Mesendoderm (in vitro differentiated cells): ENCODE data around the gene SCG3.

ENCODE experiments used
- DNase-seq: peaks from one replicate; pipeline ENCODE4 v3.0.0; 2013
- H2AK5ac ChIP-seq: 2 replicates; pipeline ENCODE4 v1.6.1; 2013; ENCODE audit warnings: low read length, inconsistent platforms
- H2BK120ac ChIP-seq: 2 replicates; pipeline ENCODE4 v1.6.1; 2013; ENCODE audit warnings: low read depth, mild to moderate bottlenecking, low read length, moderate library complexity, mixed read lengths
- H2BK15ac ChIP-seq: replicated peaks from 2 replicates; pipeline ENCODE4 v1.6.1; 2013; ENCODE audit warnings: low read depth, mild to moderate bottlenecking, moderate library complexity
- H2BK5ac ChIP-seq: 2 replicates; pipeline ENCODE4 v1.6.1; 2013; ENCODE audit warnings: low read length, inconsistent platforms
- H3K18ac ChIP-seq: 2 replicates; pipeline ENCODE4 v1.6.1; 2013; ENCODE audit warnings: mild to moderate bottlenecking, low read length, mixed read lengths
- H3K23ac ChIP-seq: one replicate; pipeline ENCODE4 v1.6.1; 2013; ENCODE audit warnings: low read length
- H3K27ac ChIP-seq: 2 replicates; pipeline ENCODE4 v1.5.1; 2013; ENCODE audit warnings: low read depth, mild to moderate bottlenecking, inconsistent platforms, low read length, moderate library complexity
- H3K27me3 ChIP-seq: 2 replicates; pipeline ENCODE4 v1.6.1; 2013; ENCODE audit warnings: low read length, control low read depth, mild to moderate bottlenecking, inconsistent platforms; ENCODE audit not compliant: insufficient read depth, poor library complexity
- H3K36me3 ChIP-seq: 2 replicates; pipeline ENCODE4 v1.6.1; 2013; ENCODE audit warnings: low read length, inconsistent platforms; ENCODE audit not compliant: control insufficient read depth, insufficient read depth
- H3K4ac ChIP-seq: one replicate; pipeline ENCODE4 v1.6.1; 2013; ENCODE audit warnings: low read depth, mild to moderate bottlenecking, low read length, moderate library complexity
- H3K4me1 ChIP-seq: 2 replicates; pipeline ENCODE4 v1.6.1; 2013; ENCODE audit warnings: low read depth, low read length, inconsistent platforms; ENCODE audit not compliant: control insufficient read depth
- H3K4me2 ChIP-seq: 2 replicates; pipeline ENCODE4 v1.6.1; 2013; ENCODE audit warnings: low read length
- H3K4me3 ChIP-seq: 2 replicates; pipeline ENCODE4 v1.5.1; 2013; ENCODE audit warnings: mild to moderate bottlenecking, low read length
- H3K56ac ChIP-seq: one replicate; pipeline ENCODE4 v1.6.1; 2013; ENCODE audit warnings: low read length
- H3K79me1 ChIP-seq: 2 replicates; pipeline ENCODE4 v1.6.1; 2013; ENCODE audit warnings: low read length, inconsistent platforms
- H3K79me2 ChIP-seq: 2 replicates; pipeline ENCODE4 v1.6.1; 2013; ENCODE audit warnings: mild to moderate bottlenecking, low read length; ENCODE audit not compliant: control insufficient read depth, insufficient read depth
- H3K9ac ChIP-seq: 2 replicates; pipeline ENCODE4 v1.6.1; 2013; ENCODE audit warnings: low read length, inconsistent platforms
- H4K5ac ChIP-seq: one replicate; pipeline ENCODE4 v1.6.1; 2013; ENCODE audit warnings: low read length
- H4K8ac ChIP-seq: one replicate; pipeline ENCODE4 v1.6.1; 2013; ENCODE audit warnings: low read depth, mild to moderate bottlenecking, control low read depth, low read length, moderate library complexity
- WGBS: extraction: QIAGEN DNeasy Blood & Tissue Kit; methylation state at CpG from one replicate; pipeline ENCODE4 v1.1.7; 2013; ENCODE audit warnings: low lambda C conversion rate, missing lambda C conversion rate; ENCODE audit not compliant: insufficient coverage; ENCODE audit errors: extremely low coverage; 5-methylcytosine and 5-hydroxymethylcytosine counted together

SCG3 gene

DNA sequence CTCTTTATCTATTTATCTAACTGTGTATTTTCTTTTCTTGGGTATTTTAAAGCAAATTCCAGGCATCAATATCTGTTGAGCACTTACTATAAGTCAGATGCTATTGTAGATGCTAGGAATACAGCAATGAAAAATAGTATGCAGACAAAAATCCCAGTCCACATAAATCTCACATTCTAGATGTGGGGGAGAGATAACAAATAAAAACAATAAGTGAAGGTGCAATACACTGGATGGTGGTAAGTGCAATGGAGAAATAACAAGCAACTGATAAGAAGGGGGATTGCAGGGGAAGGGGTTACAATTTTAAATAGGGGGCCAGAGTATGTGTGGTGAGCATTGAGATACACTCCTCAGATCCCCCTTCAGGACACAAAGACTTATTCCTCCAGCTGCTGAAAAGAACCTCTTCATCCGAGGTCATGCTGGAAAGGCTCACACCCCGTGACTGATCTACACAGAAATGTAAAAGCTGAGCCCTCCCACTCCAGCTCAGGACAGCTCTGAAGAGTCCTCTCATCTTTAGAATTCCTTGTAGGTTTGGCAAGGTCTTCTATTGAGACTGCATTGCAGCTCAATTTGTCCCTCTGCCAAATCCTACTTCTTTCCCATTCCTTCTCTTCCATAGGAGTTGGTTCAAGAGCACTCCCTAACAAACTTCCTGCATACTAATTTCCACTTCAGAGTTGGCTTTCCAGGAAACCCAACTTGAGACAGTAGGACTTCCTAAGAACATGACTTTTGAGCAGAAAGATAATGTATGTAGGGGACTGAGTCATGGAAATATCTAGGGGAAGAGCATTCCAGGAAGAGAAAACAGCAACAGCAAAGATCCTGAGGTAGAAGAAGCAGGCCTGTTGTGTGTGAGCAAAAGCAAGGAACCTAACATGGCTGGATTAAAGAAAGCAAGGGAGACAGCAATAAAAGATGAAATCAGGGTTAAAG lies 8.1 kb upstream of the SCG3 start:
- DNase-seq = no peak

DNA sequence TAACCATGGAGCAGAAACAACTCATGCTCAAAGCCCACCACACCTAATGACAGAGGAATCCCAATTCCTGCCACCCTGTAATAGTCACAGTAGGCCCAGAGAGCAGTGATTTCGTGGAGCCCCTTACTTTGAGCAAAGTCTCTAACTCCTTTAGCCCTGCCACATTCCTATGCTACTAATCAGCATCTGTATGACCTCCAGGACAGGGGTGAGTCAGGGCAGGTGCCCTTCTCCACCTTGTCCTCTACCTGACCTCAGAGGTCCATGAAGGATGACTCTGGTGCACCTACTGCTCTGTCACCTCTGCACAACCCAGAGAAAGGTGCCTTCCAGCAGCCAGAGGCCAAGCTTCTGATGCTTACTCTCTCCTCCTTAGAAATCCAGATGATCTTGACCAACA lies 6.1 kb upstream of the SCG3 start:
- Histone ChIP-seq H3K27me3 (no peaks in the 10 kb centered on the region), H3K27ac (no peak overlapping the region), H4K8ac (no peak overlapping the region), H2AK5ac (no peak overlapping the region), H2BK120ac (no peak overlapping the region), H3K56ac (no peak overlapping the region), H2BK5ac (no peak overlapping the region), H3K9ac (no peak overlapping the region), H3K79me1 (no peaks in the 10 kb centered on the region), H3K23ac (no peak overlapping the region), H3K18ac (no peak overlapping the region), H3K79me2 (no peaks in the 10 kb centered on the region), H3K4ac (no peak overlapping the region), H3K36me3 (no peaks in the 10 kb centered on the region), H2BK15ac (no peak overlapping the region), H4K5ac (no peak overlapping the region), H3K4me3 (no peak overlapping the region), H3K4me1 (no peaks in the 10 kb centered on the region), H3K4me2 (no peak overlapping the region)
- WGBS = no CpG with 5 or more reads among the region's 1 CpG
- DNase-seq = peak; percentile 10

More for the DNA sequence above, 8.1 kb upstream of the SCG3 start:
- H3K4me1 ChIP-seq = no peaks in the 10 kb centered on the region
- no peak overlapping the region for H3K27ac ChIP-seq
- H3K9ac ChIP-seq = no peak overlapping the region
- H3K18ac ChIP-seq = no peak overlapping the region
- H2BK15ac ChIP-seq = no peak overlapping the region
- no peak overlapping the region for H2BK120ac ChIP-seq
- H3K36me3 ChIP-seq = no peaks in the 10 kb centered on the region
- no peak overlapping the region for H4K5ac ChIP-seq
- no CpG with 5 or more reads among the region's 2 CpGs for WGBS
- H3K79me2 ChIP-seq = no peaks in the 10 kb centered on the region
- no peak overlapping the region for H3K56ac ChIP-seq
- H2BK5ac ChIP-seq = no peak overlapping the region
- H3K23ac ChIP-seq = no peak overlapping the region
- no peak overlapping the region for H3K4ac ChIP-seq
- no peak overlapping the region for H3K4me2 ChIP-seq
- H3K79me1 ChIP-seq = no peaks in the 10 kb centered on the region
- H2AK5ac ChIP-seq = no peak overlapping the region
- no peak overlapping the region for H3K4me3 ChIP-seq
- no peak overlapping the region for H4K8ac ChIP-seq
- H3K27me3 ChIP-seq = no peaks in the 10 kb centered on the region

DNA sequence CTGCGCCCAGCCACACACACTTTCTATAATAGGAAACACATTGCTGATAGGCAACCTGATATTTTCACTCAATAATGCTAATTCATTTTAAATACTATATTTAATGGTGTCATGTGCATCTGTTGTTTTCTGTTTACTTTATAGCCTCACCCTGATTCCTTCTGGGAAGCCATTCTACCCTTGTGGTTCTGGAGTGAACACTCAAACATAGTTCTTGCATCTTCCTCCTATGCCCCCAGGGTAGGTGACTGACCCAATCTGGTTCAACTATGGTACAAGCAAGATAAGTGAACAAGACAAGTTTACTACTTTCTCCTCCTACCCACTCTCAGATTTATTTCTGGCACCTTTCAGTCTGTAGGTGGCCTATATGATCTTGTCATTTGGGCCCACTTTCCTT lies 4.3 kb upstream of the SCG3 start:
- no peak overlapping the region for H3K18ac ChIP-seq
- WGBS = no CpG with 5 or more reads among the region's 1 CpG
- no peak overlapping the region for H4K5ac ChIP-seq
- H3K4me1 ChIP-seq = no peaks in the 10 kb centered on the region
- H3K27me3 ChIP-seq = no peaks in the 10 kb centered on the region
- no peak for DNase-seq
- no peak overlapping the region for H3K4me3 ChIP-seq
- H3K9ac ChIP-seq = no peak overlapping the region
- no peaks in the 10 kb centered on the region for H3K79me1 ChIP-seq
- no peaks in the 10 kb centered on the region for H3K79me2 ChIP-seq
- no peak overlapping the region for H3K4ac ChIP-seq
- no peak overlapping the region for H3K23ac ChIP-seq
- H3K27ac ChIP-seq = no peak overlapping the region
- no peak overlapping the region for H2AK5ac ChIP-seq
- no peak overlapping the region for H2BK15ac ChIP-seq
- H2BK120ac ChIP-seq = no peak overlapping the region
- H3K4me2 ChIP-seq = no peak overlapping the region
- H4K8ac ChIP-seq = no peak overlapping the region
- H3K36me3 ChIP-seq = no peaks in the 10 kb centered on the region
- H3K56ac ChIP-seq = no peak overlapping the region
- H2BK5ac ChIP-seq = no peak overlapping the region

DNA sequence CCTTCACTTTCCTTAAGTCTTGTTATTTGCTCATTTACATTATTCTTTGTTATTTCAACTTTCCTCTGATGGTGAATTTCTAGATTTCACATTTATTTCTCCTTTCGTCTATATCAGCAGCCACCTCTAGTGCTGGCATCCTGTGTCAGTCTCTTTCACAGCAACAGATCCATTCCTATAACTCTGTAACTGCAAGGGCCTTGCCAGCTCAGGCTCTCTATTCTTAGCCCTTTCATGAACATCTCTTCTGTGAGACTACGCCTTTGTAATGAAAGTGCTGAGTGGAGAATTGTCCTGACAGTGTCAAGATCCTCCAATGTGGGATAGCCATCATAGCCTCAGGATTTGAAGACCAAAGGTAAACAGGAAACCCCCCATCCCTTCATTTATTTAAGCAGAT lies 3.9 kb upstream of the SCG3 start:
- no peak overlapping the region for H2BK5ac ChIP-seq
- H3K4me3 ChIP-seq = no peak overlapping the region
- no peak overlapping the region for H3K23ac ChIP-seq
- no peak for DNase-seq
- no peak overlapping the region for H3K4ac ChIP-seq
- no peak overlapping the region for H4K5ac ChIP-seq
- no peak overlapping the region for H3K9ac ChIP-seq
- no peak overlapping the region for H3K18ac ChIP-seq
- no peaks in the 10 kb centered on the region for H3K79me1 ChIP-seq
- no peak overlapping the region for H4K8ac ChIP-seq
- no peak overlapping the region for H2BK120ac ChIP-seq
- H3K36me3 ChIP-seq = no peaks in the 10 kb centered on the region
- no peaks in the 10 kb centered on the region for H3K4me1 ChIP-seq
- H3K79me2 ChIP-seq = no peaks in the 10 kb centered on the region
- no peaks in the 10 kb centered on the region for H3K27me3 ChIP-seq
- no CpG with 5 or more reads among the region's 2 CpGs for WGBS
- H2AK5ac ChIP-seq = no peak overlapping the region
- no peak overlapping the region for H3K27ac ChIP-seq
- no peak overlapping the region for H2BK15ac ChIP-seq
- H3K4me2 ChIP-seq = no peak overlapping the region
- no peak overlapping the region for H3K56ac ChIP-seq

DNA sequence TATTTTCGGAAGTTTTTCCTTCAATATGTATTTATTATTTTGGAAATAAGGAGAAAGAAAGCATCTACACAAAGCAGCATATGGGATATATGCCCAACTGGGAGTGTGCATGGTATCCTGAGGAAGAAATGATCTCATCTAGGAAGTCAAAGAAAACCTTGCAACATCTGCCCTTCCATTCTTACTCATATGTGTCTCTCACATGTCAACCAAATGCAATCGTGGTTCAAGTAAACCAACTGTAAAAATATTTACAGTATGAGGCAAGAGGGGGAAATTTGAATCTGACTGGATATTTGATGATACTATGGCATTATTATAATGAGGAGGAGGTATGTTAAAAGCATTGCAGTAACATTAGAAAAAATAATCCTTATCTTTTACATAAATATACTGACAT lies 3.2 kb upstream of the SCG3 start:
- Histone ChIP-seq H2BK120ac (no peak overlapping the region), H3K4ac (no peak overlapping the region), H3K79me1 (no peaks in the 10 kb centered on the region), H3K4me2 (no peak overlapping the region), H3K18ac (no peak overlapping the region), H2BK15ac (no peak overlapping the region), H2BK5ac (no peak overlapping the region), H3K79me2 (no peaks in the 10 kb centered on the region), H3K4me3 (no peak overlapping the region), H3K9ac (no peak overlapping the region), H3K56ac (no peak overlapping the region), H3K23ac (no peak overlapping the region), H4K8ac (no peak overlapping the region), H2AK5ac (no peak overlapping the region), H3K27ac (no peak overlapping the region), H4K5ac (no peak overlapping the region), H3K27me3 (no peaks in the 10 kb centered on the region), H3K36me3 (no peaks in the 10 kb centered on the region), H3K4me1 (no peaks in the 10 kb centered on the region)
- WGBS = no CpG with 5 or more reads among the region's 2 CpGs
- no peak for DNase-seq

DNA sequence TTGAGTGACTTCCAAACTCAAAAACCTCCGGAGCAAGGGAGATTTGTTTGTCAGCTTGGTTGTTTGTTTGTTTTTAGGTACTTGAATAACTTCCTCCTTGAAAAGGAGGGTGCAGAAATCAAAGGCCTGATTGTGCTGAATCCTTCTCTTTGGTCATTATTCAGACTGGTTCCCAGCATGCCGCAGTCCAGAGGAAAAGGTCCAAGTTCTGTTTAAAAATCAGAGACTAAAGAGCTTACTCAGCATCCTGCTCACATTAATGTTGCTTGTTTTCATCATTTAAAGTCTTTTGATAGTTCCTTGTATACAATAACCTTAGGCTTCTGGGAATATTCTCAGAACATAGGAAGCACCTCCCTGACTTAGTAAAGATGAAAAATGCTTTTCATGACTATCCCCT lies 982 bp upstream of the SCG3 start:
- DNase-seq = no peak
- Histone ChIP-seq H2BK15ac (no peak overlapping the region), H3K27ac (no peak overlapping the region), H4K5ac (no peak overlapping the region), H3K23ac (no peak overlapping the region), H3K9ac (no peak overlapping the region), H2AK5ac (no peak overlapping the region), H3K4me3 (no peak overlapping the region), H3K27me3 (no peaks in the 10 kb centered on the region), H3K4me1 (no peaks in the 10 kb centered on the region), H2BK120ac (no peak overlapping the region), H3K4me2 (no peak overlapping the region), H2BK5ac (no peak overlapping the region), H3K36me3 (no peaks in the 10 kb centered on the region), H3K56ac (no peak overlapping the region), H3K79me2 (no peaks in the 10 kb centered on the region), H3K18ac (no peak overlapping the region), H4K8ac (no peak overlapping the region), H3K79me1 (no peaks in the 10 kb centered on the region), H3K4ac (no peak overlapping the region)
- WGBS = no CpG with 5 or more reads among the region's 2 CpGs
